ENCODE results near the gene CDC42SE2.
"Not testable (repeated sequence)": the region's sequence is repeated elsewhere in the genome, so short reads cannot be mapped to it uniquely, and the experiment has no call there.

The CDC42SE2 gene

GRCh38 chr5:131277447-131277846 lies 13.6 kb downstream of the CDC42SE2 start:
- Histone ChIP-seq H3K4me3 (ENCODE audit: low read length) (no peak overlapping the region), H3K4me2 (ENCODE audit: low read length) (no peak overlapping the region), H3K27ac (ENCODE audit: low read length) (peak overlapping the region; percentile 57), H3K36me3 (replicated peaks; ENCODE audit: low read depth, low read length) (peaks cover 52% of the 10 kb centered on the region), H4K20me1 (ENCODE audit: insufficient read depth, low read length) (peaks cover 88% of the 10 kb centered on the region), H3K79me2 (ENCODE audit: low read length) (peaks cover 99% of the 10 kb centered on the region), H2AFZ (ENCODE audit: low read depth, low read length) (no peak overlapping the region), H3K27me3 (ENCODE audit: low read depth, low read length) (no peaks in the 10 kb centered on the region), H3K9ac (ENCODE audit: low read length) (no peak overlapping the region), H3K9me3 (ENCODE audit: insufficient read depth, low read length) (no peaks in the 10 kb centered on the region; the same call in 1 of the 2 replicates), H3K4me1 (ENCODE audit: low read length) (peaks cover 77% of the 10 kb centered on the region)
- no peak for TF ChIP-seq EZH2phosphoT487 (IDR thresholded peaks at IDR 0.05; ENCODE audit: low read depth)
- TF ChIP-seq CTCF (IDR thresholded peaks at IDR 0.05; ENCODE audit: low read depth, low read length), result no peak

- Histone ChIP-seq H4K20me1 (ENCODE audit: insufficient read depth, low read length) (peaks cover 86% of the 10 kb centered on the region), H2AFZ (ENCODE audit: low read depth, low read length) (no peak overlapping the region), H3K36me3 (replicated peaks; ENCODE audit: low read depth, low read length) (peaks cover 53% of the 10 kb centered on the region), H3K27me3 (ENCODE audit: low read depth, low read length) (no peaks in the 10 kb centered on the region), H3K4me2 (ENCODE audit: low read length) (no peak overlapping the region), H3K9ac (ENCODE audit: low read length) (no peak overlapping the region), H3K9me3 (ENCODE audit: insufficient read depth, low read length) (no peaks in the 10 kb centered on the region; the same call in 1 of the 2 replicates), H3K79me2 (ENCODE audit: low read length) (peaks cover 99% of the 10 kb centered on the region), H3K4me3 (ENCODE audit: low read length) (no peak overlapping the region), H3K27ac (ENCODE audit: low read length) (peak overlapping the region; percentile 57), H3K4me1 (ENCODE audit: low read length) (peaks cover 74% of the 10 kb centered on the region)
- no peak for TF ChIP-seq CTCF (IDR thresholded peaks at IDR 0.05; ENCODE audit: low read depth, low read length)
- TF ChIP-seq EZH2phosphoT487 (IDR thresholded peaks at IDR 0.05; ENCODE audit: low read depth), result no peak
Measured at GRCh38 chr5:131277875-131278740, 14.3 kb downstream of the CDC42SE2 start.

- H2AFZ ChIP-seq (ENCODE audit: low read depth, low read length); H3K4me3 ChIP-seq (ENCODE audit: low read length); H3K9me3 ChIP-seq (ENCODE audit: insufficient read depth, low read length); H3K9ac ChIP-seq (ENCODE audit: low read length); H3K27me3 ChIP-seq (ENCODE audit: low read depth, low read length): not testable (repeated sequence)
- Histone ChIP-seq H4K20me1 (ENCODE audit: insufficient read depth, low read length) (peaks cover 91% of the 10 kb centered on the region), H3K4me1 (ENCODE audit: low read length) (peaks cover 77% of the 10 kb centered on the region), H3K4me2 (ENCODE audit: low read length) (peak overlapping the region; percentile 5; the same call in 1 of the 2 replicates), H3K27ac (ENCODE audit: low read length) (peak overlapping the region; percentile 63), H3K36me3 (replicated peaks; ENCODE audit: low read depth, low read length) (peaks cover 57% of the 10 kb centered on the region), H3K79me2 (ENCODE audit: low read length) (peaks cover 99% of the 10 kb centered on the region)
Measured at GRCh38 chr5:131278741-131279124, 14.9 kb downstream of the CDC42SE2 start.

GRCh38 chr5:131279204-131279603 lies 15.4 kb downstream of the CDC42SE2 start:
- no peaks in the 10 kb centered on the region for H3K27me3 ChIP-seq (ENCODE audit: low read depth, low read length)
- no peak overlapping the region for H3K4me3 ChIP-seq (ENCODE audit: low read length)
- peak overlapping the region; percentile 63 for H3K27ac ChIP-seq (ENCODE audit: low read length)
- no peaks in the 10 kb centered on the region; the same call in 1 of the 2 replicates for H3K9me3 ChIP-seq (ENCODE audit: insufficient read depth, low read length)
- H4K20me1 ChIP-seq (ENCODE audit: insufficient read depth, low read length), result peaks cover 91% of the 10 kb centered on the region
- H3K4me1 ChIP-seq (ENCODE audit: low read length), result peaks cover 77% of the 10 kb centered on the region
- H3K36me3 ChIP-seq (replicated peaks; ENCODE audit: low read depth, low read length), result peaks cover 61% of the 10 kb centered on the region
- no peak overlapping the region for H3K9ac ChIP-seq (ENCODE audit: low read length)
- peaks cover 99% of the 10 kb centered on the region for H3K79me2 ChIP-seq (ENCODE audit: low read length)
- no peak for TF ChIP-seq EZH2phosphoT487 (IDR thresholded peaks at IDR 0.05; ENCODE audit: low read depth)
- TF ChIP-seq CTCF (IDR thresholded peaks at IDR 0.05; ENCODE audit: low read depth, low read length), result no peak
- H3K4me2 ChIP-seq (ENCODE audit: low read length), result peak overlapping the region; percentile 11; the same call in 1 of the 2 replicates
- H2AFZ ChIP-seq (ENCODE audit: low read depth, low read length), result no peak overlapping the region
